ENCODE results near the gene TOMM20.

- TF ChIP-seq POLR2A (IDR thresholded peaks at IDR 0.05) = no peak
- TF ChIP-seq CTCF (IDR thresholded peaks at IDR 0.05) = no peak
- no peak for TF ChIP-seq POLR2AphosphoS5 (IDR thresholded peaks at IDR 0.05)
Observed at GRCh38 chr1:235073968-235074522, 54.6 kb downstream of the TOMM20 start.
